HG03558 (cell line): ENCODE data around the gene MAGEA11.
"Not testable (repeated sequence)": the region's sequence is repeated elsewhere in the genome, so short reads cannot be mapped to it uniquely, and the experiment has no call there.

Experiments used
- ATAC-seq: cut with Tn5 transposase; IDR thresholded peaks from one replicate; pipeline ENCODE4 v1.9.1; 2021; ENCODE audit warnings: moderate number of reproducible peaks; ENCODE audit not compliant: unreplicated experiment; ENCODE audit errors: extremely low read depth

MAGEA11 gene

DNA sequence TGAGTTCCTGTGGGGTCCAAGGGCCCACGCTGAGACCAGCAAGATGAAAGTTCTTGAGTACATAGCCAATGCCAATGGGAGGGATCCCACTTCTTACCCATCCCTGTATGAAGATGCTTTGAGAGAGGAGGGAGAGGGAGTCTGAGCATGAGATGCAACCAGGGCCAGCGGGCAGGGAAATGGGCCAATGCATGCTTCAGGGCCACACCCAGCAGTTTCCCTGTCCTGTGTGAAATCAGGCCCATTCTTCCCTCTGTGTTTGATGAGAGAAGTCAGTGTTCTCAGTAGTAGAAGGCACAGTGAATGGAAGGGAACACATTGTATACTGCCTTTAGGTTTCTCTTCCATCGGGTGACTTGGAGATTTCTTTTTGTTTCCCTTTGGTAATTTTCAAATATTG lies 4.8 kb downstream of the MAGEA11 start:
- ATAC-seq, result no peak

- ATAC-seq, result no peak
These were observed 5.9 kb downstream of the MAGEA11 start for GRCh38 chrX:149717803-149718202.

GRCh38 chrX:149718757-149719156 lies 6.9 kb downstream of the MAGEA11 start:
- ATAC-seq, result no peak

DNA sequence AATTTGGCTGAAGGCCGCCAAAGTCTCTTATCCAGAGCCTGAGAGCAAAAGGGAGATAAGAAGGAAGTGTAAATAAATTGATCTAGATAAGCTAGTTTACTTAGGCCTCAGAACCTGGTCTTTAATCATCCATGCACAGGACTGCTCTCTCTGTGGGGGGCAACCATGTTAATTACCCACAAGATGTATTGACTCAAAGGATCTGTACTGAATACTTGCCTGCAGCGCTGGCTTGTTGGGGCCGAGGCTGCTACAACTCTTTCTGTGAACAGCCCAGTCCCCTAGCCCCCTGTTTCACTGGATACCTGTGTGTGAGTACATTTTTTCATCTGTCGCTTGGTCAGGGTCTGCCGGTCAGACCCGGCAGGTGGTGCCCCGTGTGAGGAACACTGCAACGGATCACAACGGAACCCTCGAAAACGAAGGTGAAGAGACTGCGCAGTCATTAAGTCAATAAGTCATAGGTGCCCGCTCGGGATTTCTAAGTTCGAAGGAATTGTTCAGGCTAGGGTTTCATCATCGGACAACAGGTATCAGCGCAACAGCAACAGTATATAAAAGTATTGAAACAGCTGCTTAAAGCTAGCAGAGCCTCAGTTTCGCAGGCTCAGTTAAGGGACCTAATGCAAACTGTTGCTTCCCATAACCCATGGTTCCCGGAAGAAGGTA lies 8.3 kb downstream of the MAGEA11 start:
- no peak for ATAC-seq

- ATAC-seq, result not testable (repeated sequence)
These were observed 9.4 kb downstream of the MAGEA11 start for GRCh38 chrX:149721241-149721640.

DNA sequence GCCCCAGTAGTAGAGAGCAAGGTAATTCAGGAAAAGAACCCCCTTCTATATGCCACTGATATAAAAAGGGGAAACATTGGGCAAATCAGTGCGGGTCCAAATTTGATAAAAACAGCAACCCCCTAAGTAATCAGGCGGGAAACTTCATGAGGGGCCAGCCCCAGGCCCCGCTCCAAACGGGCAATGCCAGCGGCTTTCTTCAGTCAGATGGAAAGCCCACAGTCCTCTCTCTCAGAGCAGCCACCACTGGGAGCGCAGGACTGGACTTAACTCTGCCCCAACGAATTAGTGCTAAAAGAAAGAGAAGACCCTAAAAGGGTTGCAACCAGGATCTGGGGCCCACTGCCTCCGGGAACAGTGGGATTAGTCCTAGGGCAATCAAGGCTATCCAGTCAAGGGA lies 9.9 kb downstream of the MAGEA11 start:
- no peak for ATAC-seq

DNA sequence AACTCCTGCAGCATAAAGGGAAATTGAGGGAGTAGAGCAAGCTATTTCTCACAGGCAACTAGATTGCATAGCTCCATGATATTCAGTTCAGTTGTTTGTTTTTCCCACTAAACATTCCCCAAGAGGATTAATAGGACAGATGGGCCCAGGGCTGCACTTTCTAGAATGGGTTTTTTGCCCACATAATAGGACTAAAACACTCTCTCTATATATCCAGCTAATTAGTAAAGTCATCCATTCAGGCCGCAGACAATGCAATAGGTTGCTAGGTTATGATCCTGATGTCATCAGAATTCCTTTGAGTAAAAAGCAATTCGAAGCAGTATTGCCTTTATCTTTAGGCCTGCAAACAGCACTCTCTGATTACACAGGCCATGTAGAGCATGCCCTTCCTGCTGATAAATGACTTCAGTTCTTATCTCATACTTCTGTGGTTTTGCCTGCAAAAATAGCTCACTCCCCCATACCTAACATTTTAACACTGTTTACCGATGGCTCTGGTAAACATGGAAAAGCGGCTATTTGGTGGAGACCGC lies 11.8 kb downstream of the MAGEA11 start:
- not testable (repeated sequence) for ATAC-seq

GRCh38 chrX:149727308-149727707 lies 15.4 kb downstream of the MAGEA11 start:
- not testable (repeated sequence) for ATAC-seq

DNA sequence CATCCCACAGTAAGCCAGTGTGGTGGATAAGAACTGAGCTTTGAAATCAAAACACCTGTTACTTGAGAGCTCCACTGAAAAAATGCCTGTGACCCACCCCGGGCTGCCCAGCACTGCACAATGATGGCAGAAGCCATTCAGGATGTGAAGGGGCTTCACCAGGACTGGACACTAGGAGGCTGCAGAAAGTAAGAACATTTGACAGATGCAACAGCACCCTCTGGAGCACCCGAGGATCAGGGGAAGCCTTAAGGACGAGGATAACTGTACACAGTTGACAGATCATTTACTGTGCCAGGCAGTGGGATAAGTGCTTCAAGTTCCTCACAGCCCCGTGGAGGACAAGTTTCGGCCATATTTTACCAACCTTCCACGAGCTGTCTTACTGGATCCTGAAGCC lies 30.4 kb downstream of the MAGEA11 start:
- ATAC-seq, result not testable (repeated sequence)

DNA sequence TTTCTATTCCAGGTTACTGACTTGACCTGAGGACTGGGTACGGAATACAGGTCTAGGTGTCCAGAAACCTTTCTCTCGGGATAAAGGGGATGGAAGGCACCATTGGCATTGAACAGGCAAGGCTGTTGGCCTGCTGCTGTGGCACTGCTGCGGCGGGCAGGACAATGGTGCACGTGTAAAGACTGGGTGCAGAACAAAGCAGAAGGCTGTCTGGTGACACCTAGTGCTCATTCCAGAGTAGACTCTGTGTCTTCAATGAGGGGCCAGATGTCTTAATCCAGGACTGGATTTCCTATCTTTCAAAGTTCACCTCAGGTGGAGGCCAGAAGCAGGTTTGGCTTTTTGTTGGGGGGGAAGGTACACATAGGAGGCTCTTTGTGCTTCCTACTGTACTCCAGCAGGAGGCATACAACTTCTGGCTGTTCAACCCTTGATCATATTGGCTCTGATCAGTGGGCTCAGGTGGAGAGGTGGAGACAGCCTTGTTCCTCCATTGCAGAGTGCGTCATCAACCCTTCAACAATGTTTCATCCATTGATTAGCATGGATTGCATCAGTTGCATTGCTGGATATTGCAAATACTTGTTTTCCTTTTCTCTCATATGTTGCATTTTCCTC lies 34.6 kb downstream of the MAGEA11 start:
- not testable (repeated sequence) for ATAC-seq

- ATAC-seq, result no peak
These were observed 45.6 kb downstream of the MAGEA11 start for GRCh38 chrX:149757206-149758067.

GRCh38 chrX:149758068-149758714 lies 46.3 kb downstream of the MAGEA11 start:
- no peak for ATAC-seq

DNA sequence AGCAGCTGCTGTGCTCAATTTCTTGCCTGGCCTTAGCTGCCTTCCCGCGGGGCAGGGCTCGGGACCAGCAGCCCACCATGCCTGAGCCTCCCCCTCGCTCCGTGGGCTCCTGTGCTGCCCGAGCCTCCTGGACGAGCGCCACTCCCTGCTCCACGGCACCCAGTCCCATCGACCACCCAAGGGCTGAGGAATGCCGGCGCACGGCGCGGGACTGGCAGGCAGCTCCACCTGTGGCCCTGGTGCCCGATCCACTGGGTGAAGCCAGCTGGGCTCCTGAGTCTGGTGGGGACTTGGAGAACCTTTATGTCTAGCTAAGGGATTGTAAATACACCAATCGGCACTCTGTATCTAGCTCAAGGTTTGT lies 46.8 kb downstream of the MAGEA11 start:
- not testable (repeated sequence) for ATAC-seq

GRCh38 chrX:149759824-149760223 lies 48.0 kb downstream of the MAGEA11 start:
- no peak for ATAC-seq

DNA sequence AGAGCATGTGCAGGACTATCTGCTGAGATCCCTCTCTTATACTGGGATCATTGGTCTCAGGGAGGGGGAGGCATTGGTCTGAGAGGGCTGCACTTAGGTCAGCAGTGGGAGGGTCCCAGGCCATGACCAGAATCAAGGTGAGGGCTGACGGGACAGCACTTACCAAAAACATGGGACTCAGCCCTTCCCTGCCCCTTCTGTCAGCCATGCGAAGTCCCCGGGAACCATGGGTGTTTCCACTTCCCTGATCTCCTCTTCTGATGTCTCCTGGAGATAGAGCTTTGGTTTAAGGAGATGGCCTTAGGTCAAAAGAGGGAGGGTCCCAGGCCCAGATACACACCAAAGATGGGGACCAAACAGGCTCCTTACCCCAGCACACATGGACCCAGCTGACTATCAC lies 49.1 kb downstream of the MAGEA11 start:
- no peak for ATAC-seq

DNA sequence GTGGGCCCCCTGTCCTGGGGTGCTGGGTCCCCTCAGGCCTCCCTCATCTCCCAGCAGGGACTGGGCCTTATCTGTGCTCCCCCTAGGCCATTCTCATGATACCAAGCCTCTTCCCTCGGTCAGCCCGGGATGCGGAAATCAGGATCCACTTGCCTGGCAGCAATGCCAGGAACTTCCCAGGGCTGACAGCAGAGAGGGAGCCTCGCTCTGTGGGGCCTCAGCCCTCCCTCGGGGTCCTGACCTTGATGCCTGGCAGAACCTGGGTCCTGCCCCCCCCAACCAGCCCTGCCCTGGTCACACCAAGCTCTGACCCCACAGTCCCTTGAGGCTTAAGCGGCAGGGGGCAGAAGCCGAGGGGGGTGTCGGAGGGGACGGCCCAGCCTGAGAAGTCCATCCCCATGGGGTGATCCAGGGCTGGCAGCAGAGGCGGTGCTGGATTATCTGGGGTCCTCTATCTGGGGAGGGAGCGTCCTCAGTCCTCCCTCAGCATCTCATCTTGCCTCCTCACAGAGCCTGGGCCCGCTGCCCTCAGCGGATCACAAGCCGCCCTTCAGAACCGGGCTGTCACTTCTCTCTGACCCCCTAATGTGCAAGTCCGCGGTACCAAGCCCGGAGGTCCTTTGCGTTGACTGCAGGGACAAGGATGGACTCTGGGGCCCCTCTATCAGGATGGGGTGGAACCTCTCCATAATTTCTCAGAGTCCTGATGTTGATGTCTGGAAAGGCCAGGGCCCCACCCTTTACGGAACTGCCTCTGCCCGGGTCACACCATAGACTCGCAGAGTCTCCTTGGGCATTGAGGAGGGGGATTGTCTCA lies 50.2 kb downstream of the MAGEA11 start:
- ATAC-seq, result not testable (repeated sequence)

GRCh38 chrX:149762696-149763614 lies 51.1 kb downstream of the MAGEA11 start:
- ATAC-seq, result no peak
